ENCODE results near the gene SRGAP2.
"Not testable (repeated sequence)": the region's sequence is repeated elsewhere in the genome, so short reads cannot be mapped to it uniquely, and the experiment has no call there.

Gene SRGAP2

DNA sequence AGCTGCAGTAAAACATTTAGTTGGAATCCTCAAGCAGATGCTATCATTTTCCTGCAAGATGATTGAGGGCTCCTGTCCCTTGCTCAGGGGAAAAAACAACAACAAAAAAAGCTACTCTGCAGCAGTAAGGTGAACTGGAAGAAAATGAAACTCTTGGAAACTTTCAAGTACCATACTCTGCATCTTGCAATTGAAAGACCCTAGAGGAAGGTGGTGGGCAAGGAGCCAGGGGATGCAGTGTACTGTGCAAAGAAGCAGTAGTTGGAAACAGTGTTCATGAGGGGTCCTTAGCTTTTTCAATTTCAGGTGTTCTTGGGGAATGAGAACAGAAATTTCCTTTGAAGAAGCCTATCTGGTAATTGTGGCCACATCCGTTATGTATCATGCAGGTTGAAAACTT, 7.5 kb downstream of the SRGAP2 start:
- DNase-seq = not testable (repeated sequence)

DNA sequence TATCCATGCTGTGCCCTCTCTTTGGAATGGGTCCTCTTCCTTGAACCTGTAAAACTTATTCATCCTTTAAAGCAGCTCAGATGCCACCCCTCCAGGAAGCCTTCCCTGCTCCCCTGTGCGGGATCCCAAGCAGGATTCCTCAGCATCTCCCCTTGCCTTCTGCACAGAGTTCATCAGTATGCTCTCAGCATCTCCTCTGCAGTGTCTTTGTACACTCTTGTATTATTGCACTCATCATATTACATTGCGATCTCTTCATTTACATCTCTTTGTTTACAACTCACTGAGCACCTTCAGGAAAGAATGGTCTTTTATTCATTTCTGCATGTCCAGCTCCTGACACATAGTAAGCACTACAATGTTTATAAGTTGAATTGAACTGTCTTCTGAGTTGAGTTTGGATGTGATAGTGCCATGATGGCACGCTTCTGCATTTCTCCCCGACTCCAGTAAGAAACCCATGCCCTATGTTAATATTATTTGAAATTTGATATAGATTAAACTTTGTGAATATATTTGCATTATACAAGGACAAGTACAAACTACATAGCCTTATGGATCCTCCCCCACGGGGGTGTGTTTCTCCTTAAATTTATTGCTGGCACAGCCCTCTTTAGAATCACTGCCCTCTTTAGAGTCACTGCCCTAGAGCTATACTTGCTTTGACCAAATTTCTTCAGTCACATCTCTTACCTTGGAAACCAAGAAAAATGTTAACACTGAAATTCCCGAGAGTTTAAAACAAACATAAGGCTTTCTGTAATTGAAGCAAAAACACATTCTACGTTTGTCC, 12.5 kb downstream of the SRGAP2 start:
- not testable (repeated sequence) for DNase-seq

DNA sequence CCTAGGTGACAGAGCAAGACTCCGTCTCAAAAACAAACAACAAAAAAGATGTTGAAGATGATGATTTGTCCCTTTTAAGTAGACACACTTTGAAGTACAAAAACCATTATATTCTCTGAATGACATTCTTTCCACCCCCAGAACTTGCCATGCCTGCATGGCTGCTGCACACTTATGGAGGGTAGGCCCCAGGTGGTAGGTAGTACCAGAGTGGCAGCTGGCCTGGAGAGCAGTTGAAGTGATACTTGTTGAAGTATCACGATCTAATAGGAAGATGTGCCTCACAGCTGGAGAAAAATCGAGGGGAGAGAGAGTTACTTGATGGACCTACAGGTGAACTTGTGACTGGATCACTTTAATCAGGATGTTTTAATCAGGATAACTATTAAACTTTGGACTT, 14.9 kb downstream of the SRGAP2 start:
- not testable (repeated sequence) for DNase-seq

DNA sequence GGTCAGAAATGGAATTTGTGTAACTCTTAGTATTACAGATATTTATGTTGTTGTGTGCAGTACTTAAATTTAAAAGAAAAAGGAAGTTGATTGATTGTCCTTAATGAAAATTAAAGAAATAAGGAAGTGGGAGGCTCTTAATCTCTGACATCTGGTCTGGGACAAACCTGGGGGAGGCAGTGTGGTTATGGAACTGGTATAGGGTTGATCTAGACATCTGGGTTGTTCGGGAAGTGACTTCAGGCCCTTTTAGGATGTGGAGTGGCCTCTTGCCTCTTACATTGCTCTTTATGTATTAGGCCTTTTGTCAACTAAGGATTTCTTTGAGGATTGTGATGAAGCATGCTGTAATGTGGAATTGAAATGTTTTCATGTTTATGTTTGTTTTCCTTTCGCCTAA, 15.4 kb downstream of the SRGAP2 start:
- DNase-seq = not testable (repeated sequence)

DNA sequence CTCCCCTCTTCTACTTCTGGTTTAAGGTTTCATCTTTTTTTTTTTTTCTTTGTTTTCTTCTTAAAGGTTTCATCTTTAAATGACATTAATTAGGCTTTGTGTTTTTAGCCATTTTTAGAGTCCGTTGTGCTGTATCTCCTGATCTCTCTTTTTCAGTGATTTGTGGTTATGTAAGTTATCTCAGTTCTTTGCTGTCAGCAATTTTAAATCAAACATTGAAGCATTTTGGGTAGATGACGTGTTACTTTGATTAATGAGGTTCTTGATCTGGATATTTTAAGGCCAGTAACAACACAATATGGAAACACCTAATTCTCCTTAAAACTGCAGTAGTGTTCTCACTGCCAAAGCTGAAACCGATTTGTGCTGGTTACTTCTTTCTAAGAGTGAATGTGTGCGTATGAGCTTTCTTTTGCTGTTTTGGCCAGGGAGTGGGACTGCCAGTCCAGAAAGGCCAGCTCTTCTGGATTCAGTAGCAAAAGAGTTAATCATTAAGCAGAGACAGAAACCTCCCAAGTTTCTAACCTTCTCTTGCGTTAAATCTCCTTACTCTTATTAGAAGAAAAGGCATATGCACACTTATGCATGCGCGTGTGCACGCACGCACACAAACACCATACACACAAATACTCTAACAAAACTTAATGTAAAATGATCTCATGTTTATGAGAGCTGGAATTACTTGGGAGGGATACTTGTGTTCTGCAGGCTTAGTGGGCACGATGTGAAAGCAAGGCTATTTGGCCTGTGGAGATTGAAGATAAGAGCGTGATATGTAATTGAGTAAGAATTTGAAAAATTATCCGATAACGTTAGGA, 16.4 kb downstream of the SRGAP2 start:
- not testable (repeated sequence) for DNase-seq

DNA sequence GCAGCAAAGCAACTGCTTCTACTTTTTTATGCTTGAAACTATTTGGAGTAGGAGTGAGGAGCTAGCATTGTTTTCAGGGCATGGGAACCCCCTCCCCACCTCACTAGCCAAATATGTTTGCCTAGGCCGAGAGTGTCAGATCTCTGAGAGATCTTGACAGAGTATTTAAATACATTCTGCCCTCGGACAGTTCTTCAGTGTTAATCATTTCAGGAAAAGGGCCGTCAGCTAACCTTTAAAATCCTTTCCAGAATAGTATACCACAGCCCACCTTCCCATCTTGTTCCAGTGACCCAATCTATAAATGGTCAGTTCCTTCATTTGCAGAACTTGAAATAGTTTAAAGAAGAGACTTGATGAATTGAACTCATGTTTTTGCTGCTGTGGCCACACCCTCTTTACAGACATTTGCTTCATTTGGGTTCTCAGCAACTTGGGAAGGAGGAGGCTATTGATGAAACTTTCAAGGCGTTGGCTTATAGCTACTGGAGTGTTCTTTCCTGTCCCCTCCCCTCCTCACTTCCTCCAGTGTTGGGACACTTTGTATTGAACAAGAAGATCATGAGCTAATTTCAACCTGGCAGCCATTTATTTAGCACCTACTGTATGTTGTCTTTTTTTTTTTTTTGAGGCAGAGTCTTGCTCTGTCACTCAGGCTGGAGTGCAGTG, 17.1 kb downstream of the SRGAP2 start:
- not testable (repeated sequence) for DNase-seq

DNA sequence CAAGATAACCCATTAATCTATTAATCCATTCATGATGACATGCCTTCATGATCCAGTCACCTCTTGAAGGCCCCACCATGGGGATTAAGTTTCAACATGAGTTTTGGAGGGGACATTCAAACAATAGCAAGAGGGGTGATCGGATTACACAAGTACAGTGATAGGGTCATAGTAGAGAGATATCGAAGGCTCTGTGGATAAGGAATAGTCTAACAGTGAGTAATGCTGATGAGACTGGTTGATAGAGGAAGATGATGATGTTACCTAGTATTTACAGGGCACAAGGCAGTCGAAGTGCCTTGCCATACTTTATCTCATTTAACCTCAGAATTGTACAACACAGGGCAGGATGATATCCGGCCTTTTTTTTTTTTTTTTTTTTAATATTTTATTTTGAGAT, 18.2 kb downstream of the SRGAP2 start:
- not testable (repeated sequence) for DNase-seq

DNA sequence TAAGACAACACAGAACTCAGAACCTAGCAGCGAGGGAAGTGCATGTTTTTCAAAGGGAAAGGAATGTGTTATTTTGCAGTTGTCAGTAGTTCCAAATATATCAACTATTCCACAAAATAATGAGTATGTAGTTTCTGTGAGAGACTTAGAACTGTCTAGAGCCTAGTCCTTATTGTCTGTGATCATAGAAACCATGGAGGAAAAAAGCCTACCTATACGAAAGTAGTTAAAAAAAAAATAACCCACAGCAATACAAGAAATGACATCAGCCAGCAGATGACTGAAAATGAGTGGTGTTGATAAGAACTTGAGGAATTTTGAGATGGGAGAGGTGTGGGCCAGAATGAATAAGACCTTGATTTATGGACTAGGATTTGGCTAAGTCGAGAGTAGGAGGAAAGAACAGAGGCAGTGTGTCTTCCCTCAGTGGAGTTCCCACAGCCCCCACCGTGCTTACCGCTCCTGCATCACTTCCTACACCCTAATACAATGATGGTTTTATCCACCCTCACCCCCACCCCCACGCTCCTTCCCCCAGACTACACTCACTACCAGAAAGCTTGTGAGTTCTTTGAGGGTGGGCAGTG, 20.9 kb downstream of the SRGAP2 start:
- not testable (repeated sequence) for DNase-seq

DNA sequence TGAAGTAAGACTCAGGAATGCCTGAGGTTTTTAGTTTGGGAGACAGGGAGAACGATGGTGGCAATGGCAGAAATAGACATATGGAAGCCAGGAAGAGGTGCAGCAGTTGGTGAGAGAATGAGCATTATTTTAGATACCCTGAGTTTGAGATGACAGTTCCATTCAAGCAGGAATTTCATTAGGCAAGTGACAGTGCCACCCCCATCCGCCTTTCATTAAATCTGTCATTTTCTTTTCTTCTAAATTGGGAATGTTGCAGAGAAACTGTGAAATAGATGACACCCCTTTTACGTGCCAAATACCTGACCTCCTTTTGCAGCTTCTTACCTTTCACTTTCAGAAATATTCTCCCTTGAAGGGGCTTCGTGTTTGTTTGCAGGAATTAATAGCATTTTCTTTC, 22.0 kb downstream of the SRGAP2 start:
- not testable (repeated sequence) for DNase-seq

DNA sequence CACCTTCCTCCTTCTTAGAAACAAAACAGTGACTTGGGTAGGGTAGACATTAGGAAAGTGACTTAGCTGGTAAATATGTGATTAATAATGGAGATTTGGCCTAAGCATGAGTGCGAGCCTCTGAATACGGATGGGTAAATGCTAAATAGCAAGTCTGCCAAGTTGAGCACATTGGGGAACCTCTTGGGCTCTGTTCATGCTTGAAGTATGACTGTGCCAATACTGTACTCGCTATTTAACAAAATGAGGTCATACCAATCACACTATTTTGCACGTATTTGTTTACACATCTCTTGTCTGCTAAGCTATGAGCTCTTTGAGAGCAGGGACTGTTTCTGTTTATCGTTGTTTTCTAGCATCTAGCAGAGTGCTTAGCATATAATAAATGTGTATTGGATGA, 23.5 kb downstream of the SRGAP2 start:
- DNase-seq = not testable (repeated sequence)

DNA sequence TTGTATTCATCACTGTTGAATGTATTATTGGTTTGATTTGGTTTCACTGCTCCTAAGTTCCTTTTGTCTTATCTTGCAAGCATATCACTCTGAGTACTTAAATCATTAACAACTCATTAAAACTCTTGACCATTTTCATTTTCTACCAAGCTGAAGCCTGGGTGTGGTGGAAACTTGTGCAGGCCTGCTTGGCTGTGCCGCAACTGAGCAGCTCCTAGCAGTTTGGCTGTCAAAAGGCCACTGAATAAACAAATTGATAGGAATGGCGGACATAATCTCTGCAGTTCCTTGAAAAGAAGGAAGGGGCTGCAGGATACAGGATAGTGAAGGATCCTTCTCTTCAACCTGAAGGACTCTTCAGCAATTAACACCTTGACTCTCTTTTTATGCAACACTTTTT, 25.9 kb downstream of the SRGAP2 start:
- DNase-seq = not testable (repeated sequence)

DNA sequence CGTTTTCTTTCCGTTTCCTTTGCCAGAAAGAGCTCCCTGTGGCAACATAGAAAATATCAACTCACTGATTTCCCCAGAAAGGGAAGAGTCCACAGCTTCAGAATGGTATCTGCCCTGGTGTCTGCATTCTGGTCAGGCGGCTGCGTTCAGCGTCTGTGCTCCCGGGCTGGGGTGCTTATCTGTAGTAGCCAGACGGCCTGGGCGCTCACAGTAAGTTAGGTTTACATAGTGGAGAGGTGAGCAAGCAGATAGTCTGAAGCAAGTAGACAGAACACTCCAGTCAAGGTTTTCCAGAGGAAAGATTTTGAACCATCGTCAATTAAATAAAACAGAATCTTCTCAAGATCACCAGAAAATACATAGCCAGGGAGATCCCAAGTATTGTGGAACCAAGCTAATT, 28.6 kb downstream of the SRGAP2 start:
- DNase-seq = not testable (repeated sequence)

DNA sequence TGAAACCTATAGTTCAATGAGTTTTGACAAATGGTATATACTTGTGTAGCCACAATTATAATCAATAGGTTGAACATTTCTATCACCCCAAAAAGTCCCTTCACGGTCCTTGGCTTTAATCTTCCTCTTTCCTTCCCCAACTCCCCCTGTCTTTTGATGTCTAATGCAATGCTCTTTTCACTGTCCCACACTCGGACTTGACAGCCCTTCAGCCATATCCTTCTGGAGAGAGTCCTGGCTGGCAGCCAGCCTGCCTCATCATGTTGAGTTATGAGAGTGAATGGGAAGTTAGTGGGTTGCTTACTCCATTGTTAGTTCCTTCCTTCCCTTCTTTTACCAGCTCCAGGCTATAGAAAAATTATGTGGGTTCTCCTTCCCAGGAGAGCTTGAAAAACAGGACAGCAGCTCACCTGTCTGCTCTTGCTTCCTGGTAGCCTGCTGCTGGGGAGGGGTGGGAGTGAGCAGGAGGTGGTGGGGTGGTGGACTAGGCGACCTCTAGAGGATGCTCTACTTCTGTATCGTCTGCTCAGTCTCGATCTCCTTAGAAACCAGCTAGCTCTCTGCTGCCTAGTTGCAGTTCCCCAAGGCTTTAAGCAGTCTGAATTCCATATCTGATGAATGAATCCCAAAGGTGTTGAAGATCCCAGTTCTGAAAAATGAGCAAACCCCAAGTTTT, 29.8 kb downstream of the SRGAP2 start:
- not testable (repeated sequence) for DNase-seq

DNA sequence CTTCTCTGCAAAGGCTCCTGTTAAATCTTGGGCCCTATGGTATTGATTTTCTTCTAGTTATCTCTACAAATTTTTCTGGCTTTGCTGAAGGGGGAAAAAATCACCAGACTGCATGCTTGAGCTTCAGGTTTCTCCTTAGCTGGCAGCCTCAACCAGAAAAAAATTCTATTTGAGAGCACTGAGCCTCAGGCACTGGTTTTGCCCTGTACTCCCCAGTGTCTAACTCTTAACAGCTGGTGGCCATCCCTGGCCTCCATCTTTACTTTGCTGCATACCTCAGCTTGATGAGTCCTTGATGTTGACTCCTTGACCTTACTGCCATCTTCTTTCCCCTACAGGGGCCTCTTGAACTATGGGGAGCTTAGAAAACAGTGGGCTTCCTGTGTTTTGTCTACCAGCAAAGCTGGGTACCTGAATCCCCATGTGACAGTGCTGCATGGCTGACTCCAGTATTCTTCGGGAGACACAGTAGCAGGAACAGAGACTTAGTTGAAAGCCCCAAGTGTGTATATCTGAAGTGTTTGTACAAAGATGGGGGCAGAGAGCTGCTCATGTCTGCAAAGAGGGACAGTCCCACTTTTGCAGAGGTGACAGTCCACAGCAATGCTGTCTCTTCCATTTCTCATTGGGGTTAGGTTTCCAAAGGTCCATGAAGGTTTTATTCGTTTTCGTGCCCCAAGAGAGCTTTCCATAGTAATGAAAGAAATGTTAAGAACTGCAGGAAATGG, 31.0 kb downstream of the SRGAP2 start:
- DNase-seq = not testable (repeated sequence)

DNA sequence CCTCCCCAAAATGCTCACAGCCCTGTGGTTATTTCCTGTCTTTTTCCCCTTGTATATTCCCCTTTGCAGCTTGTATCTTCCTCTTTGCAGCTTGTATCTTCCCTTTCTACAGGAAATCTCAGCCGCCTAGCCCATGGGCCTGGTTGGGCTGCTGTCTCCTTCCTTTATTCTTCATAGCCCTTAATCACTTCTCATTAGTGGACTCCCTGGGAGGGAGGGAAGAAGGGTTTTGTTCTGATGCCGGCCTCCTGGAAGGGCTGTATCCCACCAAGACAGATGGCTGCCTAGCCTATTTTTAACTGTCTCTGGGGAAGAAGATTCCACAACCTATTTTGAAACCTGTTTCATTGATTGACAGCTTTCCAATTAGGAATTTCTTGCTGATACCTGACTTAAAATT, 31.8 kb downstream of the SRGAP2 start:
- not testable (repeated sequence) for DNase-seq

DNA sequence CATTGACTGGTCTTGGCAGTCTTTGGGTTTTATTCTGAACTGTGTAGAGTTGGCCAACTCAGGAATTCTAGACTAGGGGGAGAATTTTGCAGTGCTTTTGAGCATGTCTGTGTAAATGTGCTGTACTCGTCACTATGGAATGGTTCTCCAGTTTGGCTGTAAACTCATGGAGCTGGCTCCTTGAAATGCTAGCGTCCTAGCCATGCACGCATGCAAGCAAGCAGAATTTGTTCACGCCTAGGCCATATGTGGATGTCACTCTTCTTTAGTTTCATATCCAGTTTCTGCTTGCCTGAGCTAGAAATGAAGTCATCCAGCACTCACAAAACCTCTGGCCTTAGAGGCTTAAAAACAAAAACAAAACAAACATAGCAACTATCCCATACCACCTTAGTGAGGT, 36.9 kb downstream of the SRGAP2 start:
- DNase-seq = not testable (repeated sequence)

DNA sequence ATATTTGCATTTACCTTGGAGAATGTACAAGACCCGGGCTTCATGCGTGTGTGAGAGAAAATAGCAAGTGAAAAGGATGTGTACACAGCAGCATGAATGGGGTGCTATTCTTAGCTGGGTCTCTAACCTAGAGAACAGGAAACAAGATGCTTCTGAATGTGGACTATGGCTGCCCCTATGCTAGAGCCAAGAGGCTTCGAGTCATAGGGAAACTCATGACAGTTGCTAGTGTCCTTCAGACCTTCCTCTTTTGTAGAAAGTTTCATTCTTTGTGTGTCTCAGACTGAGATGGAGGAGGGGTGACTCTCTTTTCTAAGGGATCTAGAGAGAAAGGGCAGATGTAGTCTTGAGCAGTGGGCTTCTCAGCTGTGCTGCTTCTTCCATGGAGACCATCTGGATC, 40.0 kb downstream of the SRGAP2 start:
- DNase-seq = not testable (repeated sequence)

DNA sequence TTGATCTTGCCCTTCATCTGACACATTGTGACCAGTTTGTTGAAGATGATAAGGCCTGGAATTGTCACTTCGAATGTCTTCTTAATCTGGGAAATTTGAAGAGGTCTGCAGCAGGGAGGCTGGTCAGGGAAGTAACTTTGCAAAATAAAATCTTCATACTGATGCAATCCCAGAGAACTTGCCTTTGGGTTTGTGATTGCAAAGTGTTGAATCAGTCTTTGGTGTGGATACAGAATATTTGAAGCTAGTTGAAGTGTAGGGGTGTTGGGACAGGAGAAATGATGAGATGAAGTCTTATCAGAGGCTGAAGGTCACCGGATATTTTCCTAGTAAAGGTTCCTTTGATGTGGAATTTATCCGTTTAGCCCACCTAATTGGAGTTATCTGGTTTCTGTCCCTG, 42.1 kb downstream of the SRGAP2 start:
- DNase-seq = not testable (repeated sequence)

DNA sequence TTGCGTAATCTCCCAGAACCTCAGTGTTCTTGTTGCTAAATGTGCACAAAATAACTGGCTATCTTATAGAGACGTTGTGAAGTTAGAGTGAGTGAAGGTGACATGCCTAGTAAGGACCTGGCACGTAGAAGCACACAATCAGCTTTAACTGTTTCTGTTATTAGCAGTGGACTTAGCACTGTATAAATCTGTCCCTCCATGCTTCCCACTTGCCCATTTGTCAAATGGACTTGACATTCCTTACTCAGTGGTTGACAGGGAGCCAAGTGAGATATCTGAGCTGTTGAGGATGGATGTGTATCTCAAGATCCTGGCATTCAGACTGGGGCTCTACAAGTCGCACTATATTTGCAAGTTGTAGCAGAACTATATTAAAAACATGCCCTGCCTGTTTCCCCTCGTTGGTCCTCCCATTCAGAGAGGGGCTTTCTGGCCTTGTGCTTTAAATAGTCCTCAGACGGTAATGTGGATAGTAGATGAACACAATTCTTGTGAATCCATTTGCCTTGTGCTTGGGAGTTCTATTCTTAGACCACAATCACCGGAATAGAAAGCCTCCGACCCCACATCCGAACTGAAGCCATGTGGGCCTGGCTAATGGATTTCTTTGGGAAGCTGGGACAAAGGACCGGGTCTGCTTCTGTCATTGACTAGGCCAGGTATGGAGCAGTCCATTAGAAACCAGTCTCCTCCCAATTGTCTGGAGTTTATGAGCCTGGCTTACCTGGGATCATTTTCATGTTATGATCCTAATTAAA, 43.0 kb downstream of the SRGAP2 start:
- DNase-seq = not testable (repeated sequence)

DNA sequence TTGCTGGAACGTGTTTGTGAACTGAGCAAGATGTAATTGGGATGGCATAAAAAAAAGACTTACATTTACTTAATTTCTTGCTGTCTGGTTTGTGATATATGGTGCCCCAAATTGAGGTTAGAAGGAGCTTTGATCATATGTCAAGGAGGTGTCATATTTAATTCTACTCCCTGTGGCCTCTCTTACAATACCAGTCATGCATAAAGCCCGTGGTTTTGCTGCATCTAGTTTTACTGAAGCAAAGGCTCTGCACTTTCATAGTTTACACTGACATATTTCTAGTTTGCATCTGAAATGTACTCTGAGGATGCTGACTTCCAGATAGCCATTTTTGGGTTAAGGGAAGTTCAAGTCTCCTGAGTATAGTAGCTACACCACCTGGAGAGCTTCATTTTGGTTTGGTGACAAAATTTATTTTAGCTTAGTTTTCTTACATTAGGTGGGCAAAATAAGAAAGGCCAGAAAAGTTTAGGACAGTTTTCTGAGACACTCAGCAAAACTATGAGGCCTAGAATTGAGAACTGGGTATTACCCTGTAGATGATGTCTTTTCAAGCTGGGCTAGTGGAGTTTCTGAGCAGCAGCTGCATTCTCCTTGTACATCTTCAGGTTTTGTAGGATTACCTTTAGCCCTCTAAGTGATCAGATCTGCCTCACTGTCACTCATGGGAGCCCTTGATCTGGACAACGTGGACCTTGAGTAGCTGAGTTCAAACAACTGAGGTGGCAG, 47.8 kb downstream of the SRGAP2 start:
- DNase-seq = not testable (repeated sequence)

All from NK-92 treated with Interleukin-12 subunit alpha and Interleukin-12 subunit beta, amount 100 ng/mL, for 24 hours (cell line).